Measurements from ENCODE around the gene SIGLEC11.

DNA sequence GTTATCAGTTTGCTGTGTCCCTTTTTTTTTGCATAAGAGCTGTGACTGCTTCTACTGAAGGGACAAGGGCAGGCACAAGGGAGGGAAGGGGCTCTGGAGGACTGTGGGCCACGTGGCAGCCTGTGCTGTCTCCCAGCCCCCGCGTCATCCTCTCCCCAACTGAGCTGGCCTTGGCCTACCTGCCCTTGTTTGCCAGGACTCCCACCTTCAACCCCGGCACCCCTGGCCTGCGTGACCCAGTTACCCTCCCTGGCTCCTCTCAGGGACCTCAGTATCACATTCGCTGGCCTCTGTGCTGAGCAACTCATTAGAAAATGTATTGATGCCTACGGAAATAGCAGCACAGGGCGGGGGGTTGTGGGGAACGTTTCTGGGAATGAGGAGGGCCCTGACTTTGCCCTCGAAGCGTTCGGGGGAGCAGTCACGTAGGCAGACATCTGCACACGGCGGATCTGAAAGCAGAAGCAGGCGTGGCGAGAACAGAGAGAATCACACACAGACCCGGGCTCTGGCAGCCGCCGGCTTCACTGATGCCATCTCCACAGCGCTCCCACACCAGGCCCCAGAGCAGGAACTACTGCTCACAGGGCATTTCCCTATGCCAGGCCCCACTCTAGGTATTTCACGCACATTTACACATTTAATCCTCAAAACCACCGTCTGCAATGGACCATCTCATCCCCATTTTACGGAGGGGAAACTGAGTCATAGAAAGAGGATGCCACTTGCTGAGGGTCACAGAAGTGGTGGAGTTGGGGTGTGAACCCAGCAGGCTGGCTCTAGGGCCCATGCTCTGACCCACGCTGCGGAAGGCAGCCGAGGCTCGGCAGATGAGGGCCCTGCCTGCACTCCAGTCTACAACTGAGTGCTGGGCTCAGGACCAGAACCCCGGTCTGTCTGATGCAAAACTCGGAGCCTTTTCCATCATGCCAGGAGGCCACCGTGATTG is 37.6 kb downstream of the SIGLEC11 start:
- TF ChIP-seq POLR2A (IDR thresholded peaks at IDR 0.05; ENCODE audit: low read length) (no peak), GATA1 (IDR thresholded peaks at IDR 0.05; ENCODE audit: low read depth, low read length) (no peak)
